Left lobe of liver (tissue), 2 donors: ENCODE results near the gene NME5. TPM values are rescaled to one million over a fixed set of nuclear protein-coding genes. Genes with fewer than 3 reads are reported as not detected.

ENCODE experiments used
- ATAC-seq: fragments of 200-7000 bp; cut with Tn5 transposase; one replicate; pipeline ENCODE4 v1.9.1; 2020; ENCODE audit warnings: mild to moderate bottlenecking, moderate library complexity
- DNase-seq: peaks from one replicate; pipeline ENCODE4 v3.0.0-alpha.2; 2020; ENCODE audit warnings: low spot score
- total RNA-seq: library from RNA; stranded (reverse); gene quantifications from one replicate; pipeline ENCODE4 v1.2.1, GENCODE V29; 2021
- donor health status: DM: no; HTN: no; CAD: no; lungs with moderate emphysema.
- donor health status: DM: no; HTN: yes; CAD: no.

Gene NME5
- total RNA-seq, 1 donor from 2014 or later = 0.20 TPM

- ATAC-seq (no peak), DNase-seq (no peak)
These were observed 1.0 kb upstream of the NME5 start for GRCh38 chr5:138140268-138140667.

DNA sequence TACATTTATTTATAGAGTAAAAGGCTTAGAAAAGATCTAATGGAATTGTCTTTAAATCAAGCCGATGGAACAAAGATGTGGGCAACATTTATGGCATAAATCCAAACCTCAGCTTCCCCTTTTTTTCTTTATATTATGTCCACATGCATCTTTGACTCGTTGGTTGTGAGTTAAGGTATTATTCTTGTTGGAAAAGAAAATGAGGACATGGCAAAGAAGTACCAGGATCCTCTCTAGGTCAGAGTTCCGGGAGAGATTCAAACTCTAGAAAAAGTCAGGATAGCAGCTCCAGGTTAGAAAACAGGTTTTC is 508 bp upstream of the NME5 start:
- ATAC-seq (no peak), DNase-seq (no peak)

DNA sequence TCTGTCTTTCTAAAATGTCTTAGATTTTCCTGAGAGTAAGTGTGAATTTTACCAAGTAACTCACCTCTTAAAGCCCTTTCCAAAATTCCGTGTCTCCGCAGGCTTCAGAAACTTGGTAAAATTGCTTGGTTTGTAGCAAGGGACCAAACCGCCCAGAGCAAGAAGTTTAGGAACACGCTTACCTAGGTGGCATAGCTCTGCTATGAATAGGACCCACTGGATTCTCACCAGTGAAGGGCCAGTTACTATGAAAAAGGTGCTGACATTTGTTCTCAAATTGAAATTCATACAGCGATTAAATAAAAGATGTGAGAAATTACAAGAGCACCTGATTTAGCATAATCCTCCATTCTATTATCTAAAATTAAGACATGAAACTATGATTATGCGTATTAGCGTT is 6.7 kb downstream of the NME5 start:
- DNase-seq (no peak), ATAC-seq (no peak)

DNA sequence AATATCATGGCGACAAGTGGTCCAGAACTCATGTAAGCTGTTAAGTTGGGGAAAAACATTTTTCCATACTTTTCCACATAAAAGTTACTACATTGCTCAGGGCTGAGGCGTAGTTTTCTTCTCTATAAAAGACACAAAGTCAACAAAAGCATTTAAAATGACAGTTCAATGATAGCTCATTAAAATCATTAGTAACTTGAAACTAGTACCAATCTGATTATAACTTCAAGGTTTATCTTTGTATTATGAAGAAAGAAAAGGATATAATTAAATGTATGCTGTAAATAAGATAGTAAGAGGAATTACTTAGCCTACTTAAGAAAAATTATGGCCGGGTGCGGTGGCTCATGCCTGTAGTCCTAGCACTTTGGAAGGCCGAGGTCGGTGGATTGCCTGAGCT is 9.9 kb downstream of the NME5 start:
- ATAC-seq (no peak), DNase-seq (no peak)

DNA sequence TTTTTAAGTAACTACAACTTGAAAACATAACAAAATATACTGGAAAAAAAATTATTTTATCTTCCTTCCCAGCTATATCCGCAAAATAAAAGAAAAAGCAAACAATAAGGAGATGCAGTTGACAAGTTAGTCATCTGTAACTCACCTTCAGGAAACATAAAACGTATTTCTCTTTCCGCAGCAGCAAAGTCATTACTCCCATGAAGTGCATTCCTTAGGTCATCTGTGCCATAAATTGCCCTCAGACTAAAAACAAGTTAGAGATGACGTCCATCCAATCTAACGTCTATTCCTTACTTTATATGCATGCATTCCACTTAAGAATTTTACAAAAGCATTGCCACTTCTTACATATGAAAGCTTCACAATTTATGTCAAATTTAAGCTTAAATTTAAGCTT is 10.9 kb downstream of the NME5 start:
- DNase-seq = no peak
- ATAC-seq = no peak

DNA sequence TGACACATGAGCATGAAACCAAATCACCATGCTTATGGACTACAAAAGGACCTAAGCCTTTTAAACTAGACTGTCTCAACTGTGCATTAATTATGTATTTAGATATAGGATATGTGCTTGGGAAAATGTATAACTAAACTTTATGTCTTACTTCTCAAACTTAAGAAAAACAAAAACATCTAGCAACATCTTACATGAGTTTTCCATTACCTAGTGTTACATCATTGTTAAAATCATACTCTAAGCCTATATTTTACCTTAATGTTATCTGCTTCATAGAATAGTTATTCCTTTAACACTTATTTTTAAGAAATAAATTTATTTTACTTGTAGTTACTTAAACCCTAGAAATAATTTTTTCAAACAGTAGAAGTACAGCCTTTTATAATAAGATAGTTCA is 24.0 kb downstream of the NME5 start:
- no peak for DNase-seq

GRCh38 chr5:138111937-138112336 is 27.3 kb downstream of the NME5 start:
- DNase-seq = no peak
- no peak for ATAC-seq

More for the DNA sequence above, 24.0 kb downstream of the NME5 start:
- ATAC-seq = no peak

- DNase-seq (no peak), ATAC-seq (no peak)
These were observed 28.0 kb downstream of the NME5 start for GRCh38 chr5:138111181-138111580.

- ATAC-seq = no peak
- no peak for DNase-seq
These were observed 28.8 kb downstream of the NME5 start for GRCh38 chr5:138110266-138110963.

DNA sequence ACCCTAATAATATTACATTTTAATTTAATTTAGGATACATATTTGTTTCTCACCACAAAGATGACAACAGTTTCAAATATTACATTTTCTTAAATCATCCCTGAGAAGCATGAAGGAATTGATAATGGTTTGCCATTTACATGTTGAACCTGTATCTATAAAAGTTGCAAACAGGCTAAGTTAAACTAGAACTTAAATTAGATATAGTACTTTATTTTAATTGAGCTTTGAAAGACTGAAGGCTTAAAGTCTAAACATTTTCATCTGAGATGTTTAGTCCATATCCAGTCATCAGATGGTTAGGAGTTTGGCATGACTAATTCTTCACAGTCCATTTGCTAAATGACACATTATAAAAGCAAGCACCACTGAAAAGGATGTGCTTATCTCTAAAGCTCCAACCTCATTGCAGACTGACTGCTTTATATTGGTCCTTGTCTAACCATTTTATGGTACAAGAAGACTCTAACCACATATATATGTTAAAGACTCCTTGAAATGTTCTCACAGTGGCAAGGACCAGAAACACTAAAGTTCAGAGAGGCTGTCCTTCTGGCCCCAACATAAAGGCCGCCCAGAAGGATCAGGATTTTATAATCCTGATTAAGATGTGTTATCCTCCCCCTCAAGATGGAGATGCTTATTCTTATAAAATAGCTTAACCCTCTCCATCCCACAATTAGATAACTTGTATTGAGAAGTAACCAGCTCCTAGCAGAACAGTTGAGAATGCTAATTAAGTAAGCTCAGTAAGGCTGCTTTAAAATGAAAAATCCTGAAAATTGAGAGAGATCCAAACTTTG is 29.6 kb downstream of the NME5 start:
- DNase-seq = no peak
- ATAC-seq = no peak

DNA sequence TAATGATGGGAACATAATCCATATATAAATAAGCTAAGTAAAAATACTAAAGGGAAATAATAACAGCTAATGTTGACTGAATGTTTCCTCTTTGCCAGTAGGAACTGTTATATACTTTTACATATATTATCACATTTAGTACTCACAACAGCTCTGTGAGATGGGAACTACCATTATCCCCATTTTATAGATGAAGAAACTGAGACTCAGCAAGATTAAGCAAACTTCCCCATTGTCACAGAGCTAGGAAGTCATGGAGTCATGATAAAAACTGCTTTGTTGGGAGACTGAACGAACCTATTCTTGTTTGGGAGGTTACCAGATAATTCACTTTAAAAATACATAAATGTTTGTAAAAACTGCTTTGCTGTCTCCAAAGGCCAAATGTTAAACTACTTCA is 32.0 kb downstream of the NME5 start:
- DNase-seq = no peak
- no peak for ATAC-seq

- no peak for DNase-seq
These were observed 33.5 kb downstream of the NME5 start for GRCh38 chr5:138105709-138106108.

DNA sequence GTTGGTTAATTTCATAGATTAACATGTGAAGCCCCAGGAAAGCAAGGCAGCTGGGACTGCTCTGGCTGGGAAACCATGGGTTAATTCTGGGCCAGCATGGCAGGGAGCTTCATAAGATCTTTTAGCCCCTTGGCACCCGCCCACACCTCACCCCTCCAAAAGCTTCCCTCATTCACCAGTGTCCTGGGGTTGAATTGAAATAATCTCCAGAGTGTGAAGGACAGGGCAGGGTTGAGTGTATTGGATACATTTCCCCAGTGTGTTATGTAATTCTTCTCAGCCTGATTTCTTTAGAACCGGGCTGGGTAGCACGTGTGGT is 36.0 kb downstream of the NME5 start:
- DNase-seq (no peak), ATAC-seq (no peak)

More at GRCh38 chr5:138105709-138106108, 33.5 kb downstream of the NME5 start:
- no peak for ATAC-seq

DNA sequence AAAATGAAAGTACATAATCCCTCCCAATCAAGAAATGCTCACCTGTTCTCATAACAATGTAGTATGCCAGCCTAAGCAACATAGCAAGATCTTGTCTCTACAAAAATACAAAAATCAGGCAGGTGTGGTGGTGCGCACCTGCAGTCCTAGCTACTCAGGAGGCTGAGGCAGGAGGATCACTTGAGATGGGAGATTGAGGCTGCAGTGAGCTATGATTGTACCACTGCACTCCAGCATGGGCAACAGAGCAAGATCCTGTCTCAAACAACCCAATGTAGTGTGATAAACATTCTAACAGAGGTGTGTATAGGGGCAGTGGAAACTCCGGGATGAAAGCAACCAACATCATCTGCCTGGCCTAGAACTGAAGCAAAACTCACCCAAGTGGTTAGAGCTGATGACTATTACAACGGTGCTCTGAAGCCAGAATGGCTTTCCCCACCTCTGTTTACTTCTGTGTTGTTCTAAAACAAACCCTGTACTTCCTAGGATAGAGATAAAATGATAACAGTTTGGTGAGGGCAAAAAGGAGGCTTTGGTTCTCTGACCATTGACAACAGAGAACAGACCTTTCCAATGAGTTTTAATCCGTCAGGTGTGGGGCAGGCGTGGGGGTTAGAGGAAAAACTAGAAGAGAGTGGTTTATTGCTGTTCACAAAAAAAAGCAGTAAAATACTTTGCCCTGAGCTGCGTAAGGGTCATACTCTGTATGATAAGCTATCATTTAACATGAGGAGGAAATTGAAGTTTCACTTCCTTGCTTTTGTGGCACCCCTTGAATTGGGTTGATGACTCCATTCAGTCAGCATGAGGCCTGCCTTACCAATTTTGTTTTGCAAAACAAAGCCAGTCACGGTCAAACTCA is 36.5 kb downstream of the NME5 start:
- ATAC-seq = no peak
- DNase-seq = no peak

DNA sequence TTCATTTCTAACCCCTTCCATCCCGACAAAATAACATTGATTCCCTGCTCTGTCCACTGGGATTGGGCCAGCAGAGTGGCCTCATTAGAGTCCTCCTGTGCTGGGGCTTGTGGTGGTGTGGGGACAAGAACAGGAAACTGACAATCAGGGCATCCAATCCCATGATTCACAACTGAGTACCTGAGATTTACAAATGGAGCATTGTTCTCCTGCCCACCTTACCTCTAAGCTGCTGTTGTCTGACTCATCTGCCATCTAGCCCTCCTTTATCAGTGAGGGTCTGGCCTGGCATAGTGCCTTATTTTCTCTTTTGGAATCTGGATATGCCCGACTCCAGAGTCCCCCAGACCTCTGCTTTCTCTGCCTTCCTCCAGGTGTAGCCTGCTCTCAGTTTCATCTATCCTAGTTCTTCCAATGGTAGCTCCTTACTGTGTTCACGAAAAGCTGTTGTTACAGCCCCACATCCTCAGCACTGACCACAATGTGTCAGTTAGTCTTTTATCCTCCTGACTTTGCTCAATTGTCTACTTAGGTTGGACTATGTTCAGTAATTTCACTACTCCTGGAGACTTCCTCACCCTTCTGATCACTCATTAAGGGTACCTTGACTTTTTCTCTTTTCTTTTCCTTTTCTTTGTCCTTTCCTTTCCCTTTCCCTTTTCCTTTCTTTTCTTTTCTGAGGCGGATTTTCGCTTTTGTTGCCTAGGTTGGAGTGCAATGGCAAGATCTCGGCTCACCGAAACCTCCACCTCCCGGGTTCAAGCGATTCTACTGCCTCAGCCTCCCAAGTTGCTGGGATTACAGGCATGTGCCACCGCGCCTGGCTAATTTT is 42.0 kb downstream of the NME5 start:
- DNase-seq (no peak), ATAC-seq (no peak)

DNA sequence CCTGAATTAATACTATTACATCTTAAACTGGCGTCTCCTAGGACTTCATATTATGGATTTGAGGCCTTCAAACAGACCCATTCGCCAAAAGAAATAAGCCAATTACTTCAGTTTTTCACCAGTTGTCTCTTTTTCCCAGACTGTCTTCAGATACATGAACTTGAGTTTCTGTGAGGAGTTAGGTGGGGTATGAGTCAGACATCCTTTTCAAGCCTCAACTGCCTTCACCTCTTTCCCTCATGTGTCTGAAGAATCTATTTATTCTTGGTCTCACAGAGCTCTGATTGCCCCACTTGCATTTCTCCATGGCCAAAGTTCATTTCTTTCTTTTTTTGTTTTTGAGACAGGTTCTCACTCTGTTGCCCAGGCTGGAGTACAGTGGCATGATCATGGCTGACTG is 42.9 kb downstream of the NME5 start:
- ATAC-seq = no peak
- no peak for DNase-seq

- no peak for DNase-seq
- no peak for ATAC-seq
These were observed 43.9 kb downstream of the NME5 start for GRCh38 chr5:138095100-138095907.

DNA sequence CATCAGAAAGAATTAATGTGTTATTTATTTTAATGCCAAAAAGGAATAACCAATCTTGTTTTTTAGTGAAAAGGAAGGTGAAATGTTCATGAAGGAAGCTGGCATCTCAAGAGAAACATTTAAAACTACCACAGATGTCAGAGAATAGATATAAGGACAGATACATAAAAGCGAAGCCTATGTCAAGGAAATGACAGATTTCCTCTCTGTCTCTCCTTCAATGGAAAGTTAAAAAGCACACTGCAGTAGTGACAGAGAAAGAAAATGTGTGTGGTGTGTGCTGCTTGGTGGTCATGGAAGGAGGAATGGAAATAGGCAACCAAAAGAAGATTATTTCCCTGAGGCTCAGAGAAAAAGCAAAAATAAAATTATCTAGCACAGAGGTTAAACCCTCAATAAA is 46.2 kb downstream of the NME5 start:
- DNase-seq = no peak
- no peak for ATAC-seq

DNA sequence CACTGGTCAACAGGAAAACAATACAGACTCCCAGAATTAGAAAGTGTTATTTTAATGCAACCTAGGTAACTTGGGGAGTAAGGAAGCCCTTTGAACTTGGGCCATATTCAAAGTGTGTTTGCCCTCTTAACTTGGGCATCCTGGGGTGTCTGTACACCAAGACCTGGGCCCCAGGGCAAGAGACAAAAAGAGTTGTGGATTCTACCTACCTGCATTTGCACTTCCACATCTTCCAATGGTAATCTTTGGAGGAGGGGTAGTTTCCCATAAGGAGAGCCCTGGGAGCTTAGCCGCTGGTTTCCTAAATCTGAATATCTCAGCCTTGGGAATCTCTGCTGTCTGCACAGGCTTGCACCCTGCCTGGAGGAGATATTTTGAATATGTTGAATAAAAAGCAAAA is 46.9 kb downstream of the NME5 start:
- ATAC-seq (no peak), DNase-seq (no peak)

DNA sequence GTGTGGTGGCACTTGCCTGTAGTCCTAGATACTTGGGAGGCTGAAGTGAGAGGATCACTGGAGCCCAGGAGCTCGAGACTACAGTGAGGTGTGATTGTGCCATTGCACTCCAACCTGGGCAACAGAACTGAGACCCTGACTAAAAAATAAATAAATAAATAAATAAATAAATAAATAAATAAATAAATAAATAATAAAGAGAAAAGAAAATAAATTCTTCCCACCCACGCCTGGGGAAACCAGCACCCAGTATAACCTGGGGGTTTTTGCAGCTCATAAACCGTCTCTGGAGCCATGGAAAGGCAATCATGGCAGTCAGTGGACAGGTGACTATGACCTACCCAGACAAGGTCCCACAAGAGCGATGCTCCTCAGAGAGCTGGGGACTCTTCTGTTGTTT is 47.5 kb downstream of the NME5 start:
- ATAC-seq (no peak), DNase-seq (no peak)
